HG03103 (cell line): ENCODE results near the gene DELE1.

Experiments used
- ATAC-seq: cut with Tn5 transposase; IDR thresholded peaks from one replicate; pipeline ENCODE4 v1.9.1; 2021; ENCODE audit warnings: low read depth; ENCODE audit not compliant: unreplicated experiment

The DELE1 gene

GRCh38 chr5:141952020-141952419 lies 28.3 kb downstream of the DELE1 start:
- ATAC-seq = no peak

GRCh38 chr5:141954194-141954593 lies 30.5 kb downstream of the DELE1 start:
- ATAC-seq = no peak

GRCh38 chr5:141957367-141957996 lies 33.8 kb downstream of the DELE1 start:
- no peak for ATAC-seq

- ATAC-seq = no peak
These were observed 34.4 kb downstream of the DELE1 start, which contains the start of gene PCDH12 for GRCh38 chr5:141958113-141958512. Gene PCDH12 (minus strand): TSS chr5:141958202. CDS start chr5:141957851, 351 bp downstream.

GRCh38 chr5:141958546-141959172 lies 35.0 kb downstream of the DELE1 start:
- ATAC-seq = no peak

GRCh38 chr5:141960018-141960417 lies 36.3 kb downstream of the DELE1 start:
- ATAC-seq = no peak

GRCh38 chr5:141960449-141961323 lies 37.0 kb downstream of the DELE1 start:
- ATAC-seq = peak; percentile 94

GRCh38 chr5:141961466-141961865 lies 37.8 kb downstream of the DELE1 start:
- ATAC-seq = no peak

- no peak for ATAC-seq
These were observed 40.0 kb downstream of the DELE1 start for GRCh38 chr5:141963701-141964100.

GRCh38 chr5:141965071-141965470 lies 41.4 kb downstream of the DELE1 start:
- no peak for ATAC-seq

GRCh38 chr5:141966275-141966962 lies 42.7 kb downstream of the DELE1 start:
- ATAC-seq = no peak

- no peak for ATAC-seq
These were observed 43.3 kb downstream of the DELE1 start for GRCh38 chr5:141966963-141967333.

- ATAC-seq = peak; percentile 85
These were observed 45.4 kb downstream of the DELE1 start, which contains the start of gene RNF14 for GRCh38 chr5:141968914-141969608. Gene RNF14 (plus strand): TSS chr5:141969105. CDS start chr5:141973589, 4,484 bp downstream.

GRCh38 chr5:141969783-141970771 lies 46.4 kb downstream of the DELE1 start:
- peak; percentile 49 for ATAC-seq

GRCh38 chr5:141973871-141974595 lies 50.4 kb downstream of the DELE1 start:
- no peak for ATAC-seq

GRCh38 chr5:141976176-141976575 lies 52.5 kb downstream of the DELE1 start:
- ATAC-seq = no peak

GRCh38 chr5:141978389-141978788 lies 54.7 kb downstream of the DELE1 start:
- no peak for ATAC-seq

GRCh38 chr5:141982626-141983025 lies 59.0 kb downstream of the DELE1 start:
- ATAC-seq = no peak
